Measurements from ENCODE around the gene SH3RF1. TPM values are rescaled to one million over a fixed set of nuclear protein-coding genes. Genes with fewer than 3 reads are reported as not detected.

SH3RF1 gene
- total RNA-seq, 1 donor from 2014 or later = 17.1 TPM

GRCh38 chr4:169156392-169156791 is 114.4 kb downstream of the SH3RF1 start:
- Mint-ChIP-seq H3K4me1 (peaks cover 29% of the 10 kb centered on the region), H3K27ac (no peak overlapping the region), H3K36me3 (peaks cover 31% of the 10 kb centered on the region), H3K4me3 (no peak overlapping the region), H3K9me3 (no peaks in the 10 kb centered on the region), H3K27me3 (ENCODE audit: insufficient read depth, low read depth) (no peaks in the 10 kb centered on the region)
- Histone ChIP-seq H3F3A (ENCODE audit: low read depth) (no peaks in the 10 kb centered on the region), H3K27me3 (no peaks in the 10 kb centered on the region), H3K9ac (no peak overlapping the region), H3K27ac (no peak overlapping the region), H3K4me2 (no peak overlapping the region), H3K4me1 (peaks cover 8% of the 10 kb centered on the region), H3K9me3 (ENCODE audit: low read depth) (no peaks in the 10 kb centered on the region), H2AFZ (replicated peaks) (no peak overlapping the region), H3K36me3 (no peaks in the 10 kb centered on the region), H4K20me1 (ENCODE audit: low read depth) (peaks cover 34% of the 10 kb centered on the region), H3K79me2 (ENCODE audit: low read depth) (peaks cover 34% of the 10 kb centered on the region), H3K4me3 (no peak overlapping the region)
- TF ChIP-seq EZH2phosphoT487 (IDR thresholded peaks at IDR 0.05) (no peak), EZH2 (IDR thresholded peaks at IDR 0.05) (no peak)
- TF ChIP-seq, protein P1, sequence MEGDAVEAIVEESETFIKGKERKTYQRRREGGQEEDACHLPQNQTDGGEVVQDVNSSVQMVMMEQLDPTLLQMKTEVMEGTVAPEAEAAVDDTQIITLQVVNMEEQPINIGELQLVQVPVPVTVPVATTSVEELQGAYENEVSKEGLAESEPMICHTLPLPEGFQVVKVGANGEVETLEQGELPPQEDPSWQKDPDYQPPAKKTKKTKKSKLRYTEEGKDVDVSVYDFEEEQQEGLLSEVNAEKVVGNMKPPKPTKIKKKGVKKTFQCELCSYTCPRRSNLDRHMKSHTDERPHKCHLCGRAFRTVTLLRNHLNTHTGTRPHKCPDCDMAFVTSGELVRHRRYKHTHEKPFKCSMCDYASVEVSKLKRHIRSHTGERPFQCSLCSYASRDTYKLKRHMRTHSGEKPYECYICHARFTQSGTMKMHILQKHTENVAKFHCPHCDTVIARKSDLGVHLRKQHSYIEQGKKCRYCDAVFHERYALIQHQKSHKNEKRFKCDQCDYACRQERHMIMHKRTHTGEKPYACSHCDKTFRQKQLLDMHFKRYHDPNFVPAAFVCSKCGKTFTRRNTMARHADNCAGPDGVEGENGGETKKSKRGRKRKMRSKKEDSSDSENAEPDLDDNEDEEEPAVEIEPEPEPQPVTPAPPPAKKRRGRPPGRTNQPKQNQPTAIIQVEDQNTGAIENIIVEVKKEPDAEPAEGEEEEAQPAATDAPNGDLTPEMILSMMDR (IDR thresholded peaks at IDR 0.05) = no peak
- DNase-seq (ENCODE audit: low spot score) = no peak

- H3K27me3 Mint-ChIP-seq (ENCODE audit: insufficient read depth, low read depth) = peaks cover 3% of the 10 kb centered on the region
- DNase-seq (ENCODE audit: low spot score) = no peak
- Histone ChIP-seq H3K4me1 (no peaks in the 10 kb centered on the region), H3K27me3 (no peaks in the 10 kb centered on the region), H3K9me3 (ENCODE audit: low read depth) (no peaks in the 10 kb centered on the region), H3K27ac (no peak overlapping the region), H3F3A (ENCODE audit: low read depth) (no peaks in the 10 kb centered on the region), H3K9ac (no peak overlapping the region), H3K79me2 (ENCODE audit: low read depth) (peaks cover 13% of the 10 kb centered on the region), H4K20me1 (ENCODE audit: low read depth) (peaks cover 11% of the 10 kb centered on the region), H3K4me2 (no peak overlapping the region), H2AFZ (replicated peaks) (no peak overlapping the region), H3K4me3 (no peak overlapping the region), H3K36me3 (no peaks in the 10 kb centered on the region)
- no peaks in the 10 kb centered on the region for H3K9me3 Mint-ChIP-seq
- H3K4me3 Mint-ChIP-seq = no peak overlapping the region
- peaks cover 9% of the 10 kb centered on the region for H3K4me1 Mint-ChIP-seq
- peaks cover 37% of the 10 kb centered on the region for H3K36me3 Mint-ChIP-seq
- TF ChIP-seq, protein P1 (IDR thresholded peaks at IDR 0.05) = no peak
- TF ChIP-seq EZH2phosphoT487 (IDR thresholded peaks at IDR 0.05) (no peak), EZH2 (IDR thresholded peaks at IDR 0.05) (no peak)
- H3K27ac Mint-ChIP-seq = no peak overlapping the region
Observed at GRCh38 chr4:169154121-169154520, 116.6 kb downstream of the SH3RF1 start.

DNA sequence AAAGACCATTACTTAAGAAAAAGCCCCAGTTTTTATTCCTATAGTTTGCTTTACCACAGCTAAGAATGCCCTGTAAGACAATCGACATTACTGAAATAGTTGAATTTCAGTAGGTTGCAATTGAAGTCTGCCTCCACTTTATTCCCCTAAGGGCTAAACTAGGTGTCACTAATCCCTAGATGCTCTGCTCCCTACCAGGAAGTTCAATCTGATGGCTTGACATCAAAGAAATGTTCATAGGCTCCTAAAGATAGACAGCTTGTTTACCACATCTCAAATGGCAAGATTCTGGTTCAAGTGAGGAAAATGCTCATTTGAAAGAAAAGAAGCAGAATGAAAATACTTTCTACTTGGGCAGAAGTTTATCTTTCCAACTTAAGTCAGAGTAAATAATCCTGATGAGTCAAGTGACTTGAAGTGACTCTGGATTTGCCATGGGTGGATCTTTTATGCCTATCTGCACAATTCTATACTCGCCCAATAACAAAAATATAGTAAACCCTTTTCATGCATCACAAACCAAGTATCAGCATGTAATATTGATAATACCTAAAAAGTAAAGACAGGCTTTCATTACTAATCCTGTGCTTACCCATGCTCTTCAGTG is 117.2 kb downstream of the SH3RF1 start:
- Histone ChIP-seq H3F3A (ENCODE audit: low read depth) (no peaks in the 10 kb centered on the region), H3K27me3 (no peaks in the 10 kb centered on the region), H3K9ac (no peak overlapping the region), H3K36me3 (no peaks in the 10 kb centered on the region), H3K4me3 (no peak overlapping the region), H3K4me2 (no peak overlapping the region), H3K79me2 (ENCODE audit: low read depth) (peaks cover 8% of the 10 kb centered on the region), H3K9me3 (ENCODE audit: low read depth) (no peaks in the 10 kb centered on the region), H2AFZ (replicated peaks) (no peak overlapping the region), H3K27ac (no peak overlapping the region), H3K4me1 (no peaks in the 10 kb centered on the region), H4K20me1 (ENCODE audit: low read depth) (peaks cover 6% of the 10 kb centered on the region)
- peaks cover 6% of the 10 kb centered on the region for H3K4me1 Mint-ChIP-seq
- H3K36me3 Mint-ChIP-seq = peaks cover 37% of the 10 kb centered on the region
- TF ChIP-seq, protein P1 (IDR thresholded peaks at IDR 0.05) = no peak
- TF ChIP-seq EZH2phosphoT487 (IDR thresholded peaks at IDR 0.05) (no peak), EZH2 (IDR thresholded peaks at IDR 0.05) (no peak)
- H3K27ac Mint-ChIP-seq = no peak overlapping the region
- no peak for DNase-seq (ENCODE audit: low spot score)
- H3K9me3 Mint-ChIP-seq = no peaks in the 10 kb centered on the region
- H3K4me3 Mint-ChIP-seq = no peak overlapping the region
- H3K27me3 Mint-ChIP-seq (ENCODE audit: insufficient read depth, low read depth) = peaks cover 3% of the 10 kb centered on the region

Data from neural progenitor cell (in vitro differentiated cells).